Stimulated activated CD8-positive, alpha-beta memory T cell treated with anti-CD3 and anti-CD28 coated beads, Interleukin-12 subunit alpha, Interleukin-12 subunit beta, amount 100 ng/mL, for 4 hours (primary cell): Measurements from ENCODE around the gene AUTS2.

Experiments
- DNase-seq: peaks from one replicate; pipeline ENCODE4 v3.0.0-alpha.2; 2020; ENCODE audit warnings: low read depth

Gene AUTS2

GRCh38 chr7:69723663-69724062, 125.4 kb downstream of the AUTS2 start:
- DNase-seq = no peak

- no peak for DNase-seq
Observed at GRCh38 chr7:69728304-69728703, 130.0 kb downstream of the AUTS2 start.

- no peak for DNase-seq
Observed at GRCh38 chr7:69732203-69732602, 133.9 kb downstream of the AUTS2 start.

GRCh38 chr7:69735582-69735981, 137.3 kb downstream of the AUTS2 start:
- DNase-seq = no peak

GRCh38 chr7:69736126-69736810, 138.0 kb downstream of the AUTS2 start:
- DNase-seq = no peak

- no peak for DNase-seq
Observed at GRCh38 chr7:69738396-69738951, 140.2 kb downstream of the AUTS2 start.

GRCh38 chr7:69739190-69739589, 140.9 kb downstream of the AUTS2 start:
- no peak for DNase-seq

- DNase-seq = no peak
Observed at GRCh38 chr7:69739931-69740431, 141.7 kb downstream of the AUTS2 start.

- no peak for DNase-seq
Observed at GRCh38 chr7:69742237-69742636, 144.0 kb downstream of the AUTS2 start.

- no peak for DNase-seq
Observed at GRCh38 chr7:69743436-69743835, 145.2 kb downstream of the AUTS2 start.

GRCh38 chr7:69744026-69744425, 145.8 kb downstream of the AUTS2 start:
- no peak for DNase-seq

- no peak for DNase-seq
Observed at GRCh38 chr7:69746383-69746782, 148.1 kb downstream of the AUTS2 start.

- DNase-seq = no peak
Observed at GRCh38 chr7:69747144-69747543, 148.9 kb downstream of the AUTS2 start.

- no peak for DNase-seq
Observed at GRCh38 chr7:69748530-69748929, 150.3 kb downstream of the AUTS2 start.

- DNase-seq = no peak
Observed at GRCh38 chr7:69749372-69749979, 151.2 kb downstream of the AUTS2 start.

- DNase-seq = no peak
Observed at GRCh38 chr7:69749994-69750393, 151.7 kb downstream of the AUTS2 start.

- DNase-seq = no peak
Observed at GRCh38 chr7:69751026-69751425, 152.8 kb downstream of the AUTS2 start.

GRCh38 chr7:69753981-69754380, 155.7 kb downstream of the AUTS2 start:
- DNase-seq = no peak

GRCh38 chr7:69754476-69754875, 156.2 kb downstream of the AUTS2 start:
- no peak for DNase-seq

- no peak for DNase-seq
Observed at GRCh38 chr7:69756235-69756634, 158.0 kb downstream of the AUTS2 start.

GRCh38 chr7:69757528-69757927, 159.3 kb downstream of the AUTS2 start:
- no peak for DNase-seq

GRCh38 chr7:69757981-69758430, 159.7 kb downstream of the AUTS2 start:
- DNase-seq = no peak

- no peak for DNase-seq
Observed at GRCh38 chr7:69759373-69759772, 161.1 kb downstream of the AUTS2 start.
